ENCODE results near the gene ACACA. TPM values are rescaled to one million over a fixed set of nuclear protein-coding genes. Genes with fewer than 3 reads are reported as not detected.

The ACACA gene
- total and polyA plus RNA-seq, 2 donors from 2014 or later, result 13.8 to 34.9 TPM

- Histone ChIP-seq H3K9me3 (ENCODE audit: control insufficient read depth in 2 of 3, insufficient read depth in 1 of 3, low read length in 3 of 3) (no peaks in the 10 kb centered on the region), H3K36me3 (ENCODE audit: control insufficient read depth in 2 of 3, insufficient read depth in 3 of 3, low read length in 3 of 3) (peaks cover 0 to 17% (median 6%) of the 10 kb centered on the region in 3 donors), H3K4me1 (ENCODE audit: control insufficient read depth in 2 of 3, insufficient read depth in 2 of 3, low read depth in 1 of 3, low read length in 3 of 3) (no peaks in the 10 kb centered on the region), H3K4me3 (ENCODE audit: low read length in 3 of 3) (no peak overlapping the region), H3K27ac (ENCODE audit: low read depth in 2 of 2, low read length in 2 of 2) (no peak overlapping the region), H3K9ac (ENCODE audit: low read length in 3 of 3) (no peak overlapping the region), H3K27me3 (ENCODE audit: control insufficient read depth, insufficient read depth, low read length) (no peaks in the 10 kb centered on the region)
- no peak for DNase-seq
- intact Hi-C loops (cut with DNase I), result no loop called here
- TF ChIP-seq CTCF (IDR thresholded peaks at IDR 0.05; ENCODE audit: borderline replicate concordance, extremely low read depth, insufficient read depth), result no peak
- FAIRE-seq, result no peak
Measured at GRCh38 chr17:37123941-37124820, 282.5 kb downstream of the ACACA start.

GRCh38 chr17:37123386-37123785 lies 283.2 kb downstream of the ACACA start:
- no peak for TF ChIP-seq CTCF (IDR thresholded peaks at IDR 0.05; ENCODE audit: borderline replicate concordance, extremely low read depth, insufficient read depth)
- Histone ChIP-seq H3K9ac (ENCODE audit: low read length in 3 of 3) (no peak overlapping the region), H3K9me3 (ENCODE audit: control insufficient read depth in 2 of 3, insufficient read depth in 1 of 3, low read length in 3 of 3) (no peaks in the 10 kb centered on the region), H3K4me1 (ENCODE audit: control insufficient read depth in 2 of 3, insufficient read depth in 2 of 3, low read depth in 1 of 3, low read length in 3 of 3) (no peaks in the 10 kb centered on the region), H3K27ac (ENCODE audit: low read depth in 2 of 2, low read length in 2 of 2) (no peak overlapping the region), H3K36me3 (ENCODE audit: control insufficient read depth in 2 of 3, insufficient read depth in 3 of 3, low read length in 3 of 3) (peaks cover 0 to 9% (median 6%) of the 10 kb centered on the region in 3 donors), H3K4me3 (ENCODE audit: low read length in 3 of 3) (no peak overlapping the region), H3K27me3 (ENCODE audit: control insufficient read depth, insufficient read depth, low read length) (no peaks in the 10 kb centered on the region)
- intact Hi-C loops (cut with DNase I), result no loop called here
- DNase-seq (no peak), FAIRE-seq (no peak)

- H3K4me3 ChIP-seq (ENCODE audit: low read length in 3 of 3), result no peak overlapping the region
- H3K27ac ChIP-seq (ENCODE audit: low read depth in 2 of 2, low read length in 2 of 2), result no peak overlapping the region
- peaks cover 0 to 9% (median 6%) of the 10 kb centered on the region in 3 donors for H3K36me3 ChIP-seq (ENCODE audit: control insufficient read depth in 2 of 3, insufficient read depth in 3 of 3, low read length in 3 of 3)
- H3K4me1 ChIP-seq (ENCODE audit: control insufficient read depth in 2 of 3, insufficient read depth in 2 of 3, low read depth in 1 of 3, low read length in 3 of 3), result peaks cover 0 to 6% (median 0%) of the 10 kb centered on the region in 3 donors
- intact Hi-C loops (cut with DNase I), result no loop called here
- H3K9me3 ChIP-seq (ENCODE audit: control insufficient read depth in 2 of 3, insufficient read depth in 1 of 3, low read length in 3 of 3), result no peaks in the 10 kb centered on the region
- no peak overlapping the region for H3K9ac ChIP-seq (ENCODE audit: low read length in 3 of 3)
- no peak for TF ChIP-seq CTCF (IDR thresholded peaks at IDR 0.05; ENCODE audit: borderline replicate concordance, extremely low read depth, insufficient read depth)
- H3K27me3 ChIP-seq (ENCODE audit: control insufficient read depth, insufficient read depth, low read length), result no peaks in the 10 kb centered on the region
- FAIRE-seq (no peak), DNase-seq (no peak)
Measured at GRCh38 chr17:37121616-37122015, 285.0 kb downstream of the ACACA start.

All from kidney (tissue), 14 donors.